OCI-LY7 (cell line): ENCODE data around the gene FAM13A.
A peak's percentile ranks its signal among the peaks of the same experiment; 100 is the strongest.

Experiments
- EZH2phosphoT487 ChIP-seq: fragments of 200-600 bp; sonication (generic); IDR thresholded peaks from 2 replicates; pipeline ENCODE4 v1.6.1; 2018; ENCODE audit warnings: low read depth, borderline replicate concordance, mild to moderate bottlenecking, mixed run types, antibody characterized with exemption, low read length, moderate library complexity, mixed read lengths
- TF ChIP-seq, protein P1 (sequence below): fragments of 200-600 bp; sonication (generic); conservative IDR thresholded peaks from 2 replicates; pipeline ENCODE4 v1.5.1; 2014; ENCODE audit warnings: mild to moderate bottlenecking, antibody characterized with exemption, low read length, moderate library complexity, mixed read lengths

- TF ChIP-seq, protein P1, sequence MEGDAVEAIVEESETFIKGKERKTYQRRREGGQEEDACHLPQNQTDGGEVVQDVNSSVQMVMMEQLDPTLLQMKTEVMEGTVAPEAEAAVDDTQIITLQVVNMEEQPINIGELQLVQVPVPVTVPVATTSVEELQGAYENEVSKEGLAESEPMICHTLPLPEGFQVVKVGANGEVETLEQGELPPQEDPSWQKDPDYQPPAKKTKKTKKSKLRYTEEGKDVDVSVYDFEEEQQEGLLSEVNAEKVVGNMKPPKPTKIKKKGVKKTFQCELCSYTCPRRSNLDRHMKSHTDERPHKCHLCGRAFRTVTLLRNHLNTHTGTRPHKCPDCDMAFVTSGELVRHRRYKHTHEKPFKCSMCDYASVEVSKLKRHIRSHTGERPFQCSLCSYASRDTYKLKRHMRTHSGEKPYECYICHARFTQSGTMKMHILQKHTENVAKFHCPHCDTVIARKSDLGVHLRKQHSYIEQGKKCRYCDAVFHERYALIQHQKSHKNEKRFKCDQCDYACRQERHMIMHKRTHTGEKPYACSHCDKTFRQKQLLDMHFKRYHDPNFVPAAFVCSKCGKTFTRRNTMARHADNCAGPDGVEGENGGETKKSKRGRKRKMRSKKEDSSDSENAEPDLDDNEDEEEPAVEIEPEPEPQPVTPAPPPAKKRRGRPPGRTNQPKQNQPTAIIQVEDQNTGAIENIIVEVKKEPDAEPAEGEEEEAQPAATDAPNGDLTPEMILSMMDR, result peak; percentile 37
- no peak for TF ChIP-seq EZH2phosphoT487
Measured at GRCh38 chr4:88802138-88802537, 254.8 kb downstream of the FAM13A start.
